NT2/D1 (cell line): ENCODE measurements around the gene ODAD3.

Experiments
- SUZ12 ChIP-seq: IDR thresholded peaks from 2 replicates; pipeline ENCODE4 v1.6.1; 2011; ENCODE audit not compliant: insufficient read length, insufficient read depth; ENCODE audit errors: extremely low read depth
- ZNF274 ChIP-seq: IDR thresholded peaks from 2 replicates; pipeline ENCODE4 v1.6.1; 2011; ENCODE audit warnings: mild to moderate bottlenecking, low read depth, low read length

DNA sequence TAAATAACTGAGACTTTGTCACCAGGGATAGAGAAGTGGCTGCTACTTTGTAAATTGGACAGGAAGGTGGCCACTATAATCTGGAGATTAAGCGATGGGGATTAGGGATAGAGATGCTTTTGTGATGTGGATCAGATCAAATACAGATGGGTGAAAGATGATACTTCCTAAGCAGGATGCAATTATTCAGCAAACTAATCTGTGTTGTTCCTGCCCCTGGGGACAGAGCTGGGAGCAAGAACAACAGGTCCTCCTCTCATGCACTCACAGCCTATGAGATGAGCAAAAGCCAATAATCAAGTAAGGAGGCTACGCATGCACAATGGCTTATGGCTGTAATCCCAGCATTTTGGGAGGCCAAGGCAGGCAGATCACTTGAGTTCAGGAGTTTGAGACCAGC is 20.4 kb downstream of the ODAD3 start:
- TF ChIP-seq SUZ12 = no peak
- no peak for TF ChIP-seq ZNF274
